ENCODE results near the gene CFAP100. TPM values are rescaled to one million over a fixed set of nuclear protein-coding genes. Genes with fewer than 3 reads are reported as not detected.

The CFAP100 gene
- total RNA-seq, 4 donors from 2014 or later: not detected

- intact Hi-C loops (cut with DNase I; ENCODE audit: low total_unique reads): no loop called here
- DNase-seq (ENCODE audit: low spot score in 2 of 2): peak in 1 of 2 donors; percentile 58
Measured at GRCh38 chr3:126446791-126447190, 52.1 kb downstream of the CFAP100 start.

GRCh38 chr3:126447456-126448106, 52.9 kb downstream of the CFAP100 start:
- TF ChIP-seq, protein P1, sequence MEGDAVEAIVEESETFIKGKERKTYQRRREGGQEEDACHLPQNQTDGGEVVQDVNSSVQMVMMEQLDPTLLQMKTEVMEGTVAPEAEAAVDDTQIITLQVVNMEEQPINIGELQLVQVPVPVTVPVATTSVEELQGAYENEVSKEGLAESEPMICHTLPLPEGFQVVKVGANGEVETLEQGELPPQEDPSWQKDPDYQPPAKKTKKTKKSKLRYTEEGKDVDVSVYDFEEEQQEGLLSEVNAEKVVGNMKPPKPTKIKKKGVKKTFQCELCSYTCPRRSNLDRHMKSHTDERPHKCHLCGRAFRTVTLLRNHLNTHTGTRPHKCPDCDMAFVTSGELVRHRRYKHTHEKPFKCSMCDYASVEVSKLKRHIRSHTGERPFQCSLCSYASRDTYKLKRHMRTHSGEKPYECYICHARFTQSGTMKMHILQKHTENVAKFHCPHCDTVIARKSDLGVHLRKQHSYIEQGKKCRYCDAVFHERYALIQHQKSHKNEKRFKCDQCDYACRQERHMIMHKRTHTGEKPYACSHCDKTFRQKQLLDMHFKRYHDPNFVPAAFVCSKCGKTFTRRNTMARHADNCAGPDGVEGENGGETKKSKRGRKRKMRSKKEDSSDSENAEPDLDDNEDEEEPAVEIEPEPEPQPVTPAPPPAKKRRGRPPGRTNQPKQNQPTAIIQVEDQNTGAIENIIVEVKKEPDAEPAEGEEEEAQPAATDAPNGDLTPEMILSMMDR (IDR thresholded peaks at IDR 0.05): no peak
- TF ChIP-seq POLR2A (IDR thresholded peaks at IDR 0.05): no peak
- 88 to 93% methylated on average over 12 of the region's 12 CpGs for WGBS, 2 donors
- peak in 1 of 2 donors; percentile 77 for DNase-seq (ENCODE audit: low spot score in 2 of 2)
- no peak overlapping the region for H3K4me3 ChIP-seq (ENCODE audit: low read depth, poor library complexity, severe bottlenecking)
- intact Hi-C loops (cut with DNase I; ENCODE audit: low total_unique reads): no loop called here

More at GRCh38 chr3:126446791-126447190, 52.1 kb downstream of the CFAP100 start:
- WGBS, 2 donors: 72 to 74% methylated on average over 2 of the region's 2 CpGs
- H3K4me3 ChIP-seq (ENCODE audit: low read depth, poor library complexity, severe bottlenecking): no peak overlapping the region
- TF ChIP-seq, protein P1 (IDR thresholded peaks at IDR 0.05): no peak
- no peak for TF ChIP-seq POLR2A (IDR thresholded peaks at IDR 0.05)

- WGBS, 2 donors: 83 to 91% methylated on average over 15 to 17 of the region's 17 CpGs
- no peak overlapping the region for H3K4me3 ChIP-seq (ENCODE audit: low read depth, poor library complexity, severe bottlenecking)
- no peak for TF ChIP-seq POLR2A (IDR thresholded peaks at IDR 0.05)
- TF ChIP-seq, protein P1 (IDR thresholded peaks at IDR 0.05): no peak
- peak in 1 of 2 donors; percentile 80 for DNase-seq (ENCODE audit: low spot score in 2 of 2)
- intact Hi-C loops (cut with DNase I; ENCODE audit: low total_unique reads): no loop called here
Measured at GRCh38 chr3:126448136-126448892, 53.6 kb downstream of the CFAP100 start.

DNA sequence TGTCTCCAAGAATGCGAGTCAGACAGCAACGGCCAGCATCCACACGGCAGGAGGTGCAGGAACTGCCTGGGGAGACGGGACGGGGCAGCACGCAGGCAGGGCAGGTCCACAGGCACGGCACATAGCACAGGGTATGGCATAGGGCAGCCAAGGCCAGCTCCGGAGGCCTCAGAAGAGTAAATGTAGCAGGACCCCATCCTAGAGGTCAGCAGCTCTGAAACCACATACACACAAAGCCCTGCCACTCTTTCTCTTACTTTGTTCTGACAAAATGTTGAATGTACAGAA, 54.1 kb downstream of the CFAP100 start:
- H3K4me3 ChIP-seq (ENCODE audit: low read depth, poor library complexity, severe bottlenecking): no peak overlapping the region
- 88 to 97% methylated on average over 8 of the region's 8 CpGs for WGBS, 2 donors
- intact Hi-C loops (cut with DNase I; ENCODE audit: low total_unique reads): no loop called here
- DNase-seq (ENCODE audit: low spot score in 2 of 2): no peak
- no peak for TF ChIP-seq POLR2A (IDR thresholded peaks at IDR 0.05)
- TF ChIP-seq, protein P1 (IDR thresholded peaks at IDR 0.05): no peak

DNA sequence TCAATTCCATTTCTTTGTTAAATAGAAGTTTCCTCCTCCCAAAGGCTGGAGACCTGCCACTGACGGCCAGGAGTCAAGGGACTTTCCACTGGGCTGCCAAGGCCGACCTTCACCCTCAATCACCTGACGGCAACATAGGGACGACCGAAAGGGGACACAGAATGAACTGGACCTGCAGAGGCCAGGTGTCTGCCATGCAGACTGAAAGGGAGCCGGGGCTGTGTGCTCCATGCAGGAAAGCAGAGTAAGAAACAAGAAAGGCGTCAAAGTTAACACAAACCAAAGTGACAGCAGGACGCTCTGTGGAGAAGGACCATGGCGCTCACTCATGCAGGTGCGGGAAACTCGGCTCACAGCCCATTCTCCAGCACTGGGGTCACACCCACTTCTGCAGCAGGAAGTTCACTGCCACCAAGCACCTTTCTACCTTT, 54.9 kb downstream of the CFAP100 start:
- peak in 1 of 2 donors; percentile 68 for DNase-seq (ENCODE audit: low spot score in 2 of 2)
- 92 to 93% methylated on average over 11 of the region's 11 CpGs for WGBS, 2 donors
- TF ChIP-seq, protein P1 (IDR thresholded peaks at IDR 0.05): no peak
- TF ChIP-seq POLR2A (IDR thresholded peaks at IDR 0.05): no peak
- intact Hi-C loops (cut with DNase I; ENCODE audit: low total_unique reads): no loop called here
- no peak overlapping the region for H3K4me3 ChIP-seq (ENCODE audit: low read depth, poor library complexity, severe bottlenecking)
